ENCODE results near the gene ZNF282.
"Not testable (repeated sequence)": the region's sequence is repeated elsewhere in the genome, so short reads cannot be mapped to it uniquely, and the experiment has no call there.

ZNF282 gene

GRCh38 chr7:149245744-149246143 lies 50.4 kb downstream of the ZNF282 start:
- H3K4me1 ChIP-seq (ENCODE audit: low read depth, poor library complexity, severe bottlenecking), result peaks cover 2% of the 10 kb centered on the region
- H3K9ac ChIP-seq, result no peak overlapping the region
- no peak overlapping the region for H2AFZ ChIP-seq (ENCODE audit: low read depth)
- H4K20me1 ChIP-seq (ENCODE audit: insufficient read depth), result 0 out of 2 replicates have a peak, but pooled peaks cover 4% of the 10 kb centered on the region
- TF ChIP-seq CTCF (conservative IDR thresholded peaks at IDR 0.05; ENCODE audit: low read depth, low read length), result no peak
- no peaks in the 10 kb centered on the region for H3K27me3 ChIP-seq (ENCODE audit: insufficient read depth, low read depth)
- H3K27ac ChIP-seq, result no peak overlapping the region
- peaks cover 40% of the 10 kb centered on the region for H3K79me2 ChIP-seq (ENCODE audit: insufficient read depth, low read depth)
- 0 out of 2 replicates have a peak, but pooled peaks cover 4% of the 10 kb centered on the region for H3K36me3 ChIP-seq (ENCODE audit: insufficient read depth)
- no peak overlapping the region for H3K4me2 ChIP-seq
- H3K4me3 ChIP-seq (IDR thresholded peaks at IDR 0.05; ENCODE audit: insufficient read depth, low read depth, low read length), result no peak overlapping the region

- H3K4me3 ChIP-seq (IDR thresholded peaks at IDR 0.05; ENCODE audit: insufficient read depth, low read depth, low read length), result no peak overlapping the region
- H3K4me2 ChIP-seq, result no peak overlapping the region
- no peaks in the 10 kb centered on the region for H3K4me1 ChIP-seq (ENCODE audit: low read depth, poor library complexity, severe bottlenecking)
- H2AFZ ChIP-seq (ENCODE audit: low read depth), result no peak overlapping the region
- TF ChIP-seq CTCF (conservative IDR thresholded peaks at IDR 0.05; ENCODE audit: low read depth, low read length), result no peak
- H3K27me3 ChIP-seq (ENCODE audit: insufficient read depth, low read depth), result no peaks in the 10 kb centered on the region
- no peaks in the 10 kb centered on the region for H4K20me1 ChIP-seq (ENCODE audit: insufficient read depth)
- no peak overlapping the region for H3K27ac ChIP-seq
- no peak overlapping the region for H3K9ac ChIP-seq
- peaks cover 23% of the 10 kb centered on the region; the same call in 1 of the 2 replicates for H3K79me2 ChIP-seq (ENCODE audit: insufficient read depth, low read depth)
- H3K36me3 ChIP-seq (ENCODE audit: insufficient read depth), result no peaks in the 10 kb centered on the region; the same call in 1 of the 2 replicates
Observed at GRCh38 chr7:149248777-149249176, 53.4 kb downstream of the ZNF282 start.

GRCh38 chr7:149250151-149250550 lies 54.8 kb downstream of the ZNF282 start:
- H4K20me1 ChIP-seq (ENCODE audit: insufficient read depth); H3K4me3 ChIP-seq (IDR thresholded peaks at IDR 0.05; ENCODE audit: insufficient read depth, low read depth, low read length); H3K4me2 ChIP-seq; H3K4me1 ChIP-seq (ENCODE audit: low read depth, poor library complexity, severe bottlenecking); H3K27ac ChIP-seq; H3K9ac ChIP-seq; H2AFZ ChIP-seq (ENCODE audit: low read depth); H3K36me3 ChIP-seq (ENCODE audit: insufficient read depth); H3K27me3 ChIP-seq (ENCODE audit: insufficient read depth, low read depth): not testable (repeated sequence)
- peaks cover 14% of the 10 kb centered on the region; the same call in 1 of the 2 replicates for H3K79me2 ChIP-seq (ENCODE audit: insufficient read depth, low read depth)

GRCh38 chr7:149251518-149251917 lies 56.2 kb downstream of the ZNF282 start:
- H3K27ac ChIP-seq; H2AFZ ChIP-seq (ENCODE audit: low read depth); H3K4me3 ChIP-seq (IDR thresholded peaks at IDR 0.05; ENCODE audit: insufficient read depth, low read depth, low read length); H3K79me2 ChIP-seq (ENCODE audit: insufficient read depth, low read depth); H4K20me1 ChIP-seq (ENCODE audit: insufficient read depth); H3K4me2 ChIP-seq; H3K9ac ChIP-seq; H3K36me3 ChIP-seq (ENCODE audit: insufficient read depth); H3K4me1 ChIP-seq (ENCODE audit: low read depth, poor library complexity, severe bottlenecking); H3K27me3 ChIP-seq (ENCODE audit: insufficient read depth, low read depth): not testable (repeated sequence)

- Histone ChIP-seq H3K4me1 (ENCODE audit: low read depth, poor library complexity, severe bottlenecking) (no peaks in the 10 kb centered on the region), H3K4me3 (IDR thresholded peaks at IDR 0.05; ENCODE audit: insufficient read depth, low read depth, low read length) (no peak overlapping the region), H4K20me1 (ENCODE audit: insufficient read depth) (no peaks in the 10 kb centered on the region), H2AFZ (ENCODE audit: low read depth) (no peak overlapping the region), H3K9ac (no peak overlapping the region), H3K27ac (no peak overlapping the region), H3K36me3 (ENCODE audit: insufficient read depth) (no peaks in the 10 kb centered on the region; the same call in 1 of the 2 replicates), H3K4me2 (no peak overlapping the region), H3K79me2 (ENCODE audit: insufficient read depth, low read depth) (peaks cover 2% of the 10 kb centered on the region; the same call in 1 of the 2 replicates), H3K27me3 (ENCODE audit: insufficient read depth, low read depth) (no peaks in the 10 kb centered on the region)
- TF ChIP-seq CTCF (conservative IDR thresholded peaks at IDR 0.05; ENCODE audit: low read depth, low read length), result no peak
Observed at GRCh38 chr7:149252378-149252777, 57.0 kb downstream of the ZNF282 start.

Data from KMS-11 (cell line).